GM18526 (cell line): ENCODE measurements around the gene HTR3A.

ENCODE experiments used
- POLR2A ChIP-seq: IDR thresholded peaks from 3 replicates; pipeline ENCODE4 v1.6.1; 2011; ENCODE audit not compliant: insufficient read length; ENCODE audit errors: extremely low read depth

HTR3A gene

DNA sequence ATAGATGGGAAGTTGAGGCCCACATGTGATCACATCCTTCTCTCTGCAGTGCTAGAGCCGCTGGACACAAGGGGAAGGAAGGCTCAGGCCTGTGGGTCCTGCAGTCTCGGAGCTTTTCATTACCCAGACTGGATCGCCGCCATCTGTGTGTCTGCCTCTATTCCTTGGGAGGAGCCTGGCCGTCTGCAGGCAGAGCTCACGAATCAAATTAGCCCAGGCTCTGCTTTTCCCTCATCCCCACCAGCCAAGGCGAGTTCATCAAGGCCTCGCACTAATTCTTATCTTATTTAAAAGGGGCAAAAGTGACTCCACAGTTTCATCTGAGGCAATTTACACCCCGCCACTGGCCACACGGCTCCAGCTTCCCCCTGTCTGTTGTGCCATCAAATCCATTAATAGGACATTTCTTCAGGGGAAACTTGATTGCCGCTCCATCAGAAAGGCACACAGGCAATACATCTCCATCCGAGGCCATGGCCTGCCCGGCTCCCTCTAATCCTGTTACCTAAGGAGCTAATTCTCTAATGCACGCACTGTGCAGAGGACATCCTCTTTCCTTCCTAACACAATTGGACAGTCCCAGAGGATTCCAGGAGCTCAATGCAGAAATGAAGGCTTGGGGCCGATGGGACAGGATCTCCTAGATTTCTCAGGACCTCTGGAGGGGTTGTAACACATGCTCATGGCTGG is 3.3 kb upstream of the HTR3A start:
- TF ChIP-seq POLR2A: no peak

DNA sequence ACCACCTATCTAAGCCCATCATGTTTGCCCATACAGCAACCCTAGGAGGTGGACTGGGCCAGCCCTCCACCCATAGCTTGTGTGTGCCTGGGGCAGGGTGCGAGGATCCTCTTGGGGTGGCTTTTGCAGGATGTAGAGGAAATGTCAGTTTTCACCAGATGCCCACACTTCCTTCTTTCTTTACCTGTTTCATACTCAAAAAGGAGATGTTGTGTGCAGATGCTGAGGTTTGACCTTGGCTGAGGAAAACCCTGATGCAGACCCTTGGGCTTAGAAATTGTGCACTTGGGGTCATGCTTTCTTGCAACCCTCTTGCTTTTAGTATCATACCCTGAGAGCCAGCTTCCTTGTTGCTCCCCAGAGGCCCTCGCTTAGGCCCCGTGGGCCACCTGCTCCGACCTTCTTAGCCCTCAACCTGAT is 2.2 kb downstream of the HTR3A start:
- TF ChIP-seq POLR2A: no peak

DNA sequence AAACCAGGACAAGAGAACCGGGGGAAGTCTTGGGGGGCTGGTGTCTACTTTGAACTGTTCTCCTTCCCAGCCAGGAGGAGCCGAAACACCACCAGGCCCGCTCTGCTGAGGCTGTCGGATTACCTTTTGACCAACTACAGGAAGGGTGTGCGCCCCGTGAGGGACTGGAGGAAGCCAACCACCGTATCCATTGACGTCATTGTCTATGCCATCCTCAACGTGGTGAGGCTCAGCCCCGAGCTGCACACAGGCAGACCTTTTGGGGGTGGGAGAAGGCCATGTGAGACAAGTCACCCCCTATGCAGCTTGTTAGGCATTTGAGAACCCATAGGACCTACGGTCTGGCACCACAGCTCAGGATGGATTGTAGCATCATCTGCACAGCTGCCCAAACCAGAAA is 2.8 kb downstream of the HTR3A start:
- no peak for TF ChIP-seq POLR2A

DNA sequence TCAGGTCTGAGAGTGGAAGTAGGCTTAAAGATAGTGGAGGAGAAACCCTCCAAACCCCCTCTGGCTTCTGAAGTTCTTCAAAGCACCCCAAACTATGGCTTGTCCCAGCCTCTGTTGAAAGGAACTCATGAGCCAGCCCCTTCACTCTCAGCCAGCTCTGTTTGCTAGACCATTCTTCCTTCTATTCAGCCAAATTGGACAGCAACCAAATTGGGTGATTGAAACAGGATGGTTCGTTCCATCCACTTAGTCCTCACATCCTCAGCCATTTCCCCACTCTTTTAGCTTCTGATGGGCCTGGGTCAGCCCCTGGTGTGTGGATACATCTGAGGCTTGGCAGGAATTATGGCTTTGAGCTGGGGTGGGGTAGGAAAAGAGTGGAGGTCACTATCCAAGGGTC is 4.5 kb downstream of the HTR3A start:
- TF ChIP-seq POLR2A: no peak

DNA sequence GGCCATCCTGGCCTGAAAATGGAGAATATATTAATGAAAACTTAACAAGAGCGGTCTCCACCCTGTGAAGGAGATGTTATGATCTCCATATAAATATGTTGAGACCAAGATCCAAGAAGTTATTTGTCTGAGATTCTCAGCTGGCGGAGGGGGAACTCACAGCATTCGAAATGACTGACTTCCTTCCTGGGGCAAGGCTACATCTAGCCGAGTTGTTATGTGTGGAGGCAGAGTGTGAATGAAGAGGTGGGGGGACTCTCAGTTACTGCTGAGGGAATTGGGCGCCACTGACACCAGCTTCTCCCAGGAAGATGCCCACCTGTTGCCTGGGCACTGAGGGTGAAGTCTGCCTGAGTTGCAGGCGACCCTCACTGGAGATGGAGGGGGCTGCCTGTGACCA is 5.9 kb downstream of the HTR3A start:
- TF ChIP-seq POLR2A: no peak

DNA sequence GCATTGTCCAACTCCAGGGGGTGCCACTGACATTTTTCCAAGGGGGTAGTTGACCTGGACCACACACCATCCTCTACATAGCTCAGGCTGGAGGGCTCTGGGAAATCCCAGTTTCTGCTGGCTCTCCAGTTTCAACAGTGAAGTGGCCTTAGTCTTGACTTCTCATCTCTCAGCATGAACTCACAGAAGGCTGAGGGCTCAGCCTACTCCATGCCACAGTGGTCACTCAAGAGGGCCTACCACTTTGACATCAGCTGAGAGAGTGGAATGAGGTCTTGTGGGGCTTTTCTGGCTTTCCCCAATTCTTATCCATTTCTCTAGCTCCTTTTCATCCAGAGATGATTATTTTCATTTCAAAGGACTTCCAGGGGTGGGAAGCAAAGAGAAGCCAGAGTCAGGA is 7.4 kb downstream of the HTR3A start:
- no peak for TF ChIP-seq POLR2A

DNA sequence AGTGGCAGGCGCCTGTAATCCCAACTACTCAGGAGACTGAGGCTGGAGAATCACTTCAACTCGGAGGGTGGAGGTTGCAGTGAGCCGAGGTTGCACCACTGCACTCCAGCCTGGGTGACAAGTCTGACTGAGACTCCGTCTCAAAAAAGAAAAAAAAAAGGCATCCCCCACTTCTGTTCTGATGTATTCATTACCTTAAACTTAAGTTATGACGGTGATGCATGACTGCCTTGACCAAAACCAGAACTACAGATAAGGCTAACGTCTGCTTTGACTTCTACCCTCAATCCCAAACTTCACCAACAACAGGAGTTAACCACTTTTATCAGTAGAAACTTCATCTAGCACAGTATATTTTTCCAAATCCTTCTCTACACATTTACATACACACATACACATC is 9.9 kb downstream of the HTR3A start:
- no peak for TF ChIP-seq POLR2A

DNA sequence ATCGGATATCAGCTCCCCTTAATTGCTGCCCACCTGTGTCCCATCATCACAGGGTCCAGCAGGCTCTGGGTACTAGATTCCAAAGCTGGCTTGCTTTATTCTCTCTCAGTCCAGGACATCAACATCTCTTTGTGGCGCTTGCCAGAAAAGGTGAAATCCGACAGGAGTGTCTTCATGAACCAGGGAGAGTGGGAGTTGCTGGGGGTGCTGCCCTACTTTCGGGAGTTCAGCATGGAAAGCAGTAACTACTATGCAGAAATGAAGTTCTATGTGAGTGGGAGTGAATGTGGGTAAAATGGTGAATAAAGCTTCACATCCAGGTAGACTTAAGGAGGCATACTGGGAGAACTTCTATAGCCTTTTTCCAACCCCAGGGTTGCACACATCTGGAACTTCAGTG is 11.0 kb downstream of the HTR3A start:
- no peak for TF ChIP-seq POLR2A

DNA sequence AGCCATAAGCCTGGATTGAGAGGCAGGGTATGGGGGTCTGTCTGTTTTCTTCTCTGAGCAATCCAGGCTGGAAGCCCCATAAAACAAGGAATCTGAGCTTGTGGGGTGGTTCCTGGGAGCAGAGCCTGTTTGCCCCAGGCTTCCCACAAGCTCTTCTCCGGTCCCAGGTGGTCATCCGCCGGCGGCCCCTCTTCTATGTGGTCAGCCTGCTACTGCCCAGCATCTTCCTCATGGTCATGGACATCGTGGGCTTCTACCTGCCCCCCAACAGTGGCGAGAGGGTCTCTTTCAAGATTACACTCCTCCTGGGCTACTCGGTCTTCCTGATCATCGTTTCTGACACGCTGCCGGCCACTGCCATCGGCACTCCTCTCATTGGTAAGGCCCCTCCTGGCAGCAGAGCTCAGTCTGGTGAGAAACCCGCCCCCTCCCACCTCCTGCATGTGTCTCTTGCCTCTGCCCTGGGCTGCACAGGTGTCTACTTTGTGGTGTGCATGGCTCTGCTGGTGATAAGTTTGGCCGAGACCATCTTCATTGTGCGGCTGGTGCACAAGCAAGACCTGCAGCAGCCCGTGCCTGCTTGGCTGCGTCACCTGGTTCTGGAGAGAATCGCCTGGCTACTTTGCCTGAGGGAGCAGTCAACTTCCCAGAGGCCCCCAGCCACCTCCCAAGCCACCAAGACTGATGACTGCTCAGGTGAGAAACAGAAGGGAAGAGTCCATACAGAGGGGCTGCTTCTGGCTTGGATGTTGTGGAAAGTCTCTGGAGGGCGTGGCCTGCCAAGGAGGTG is 11.6 kb downstream of the HTR3A start:
- TF ChIP-seq POLR2A: no peak

DNA sequence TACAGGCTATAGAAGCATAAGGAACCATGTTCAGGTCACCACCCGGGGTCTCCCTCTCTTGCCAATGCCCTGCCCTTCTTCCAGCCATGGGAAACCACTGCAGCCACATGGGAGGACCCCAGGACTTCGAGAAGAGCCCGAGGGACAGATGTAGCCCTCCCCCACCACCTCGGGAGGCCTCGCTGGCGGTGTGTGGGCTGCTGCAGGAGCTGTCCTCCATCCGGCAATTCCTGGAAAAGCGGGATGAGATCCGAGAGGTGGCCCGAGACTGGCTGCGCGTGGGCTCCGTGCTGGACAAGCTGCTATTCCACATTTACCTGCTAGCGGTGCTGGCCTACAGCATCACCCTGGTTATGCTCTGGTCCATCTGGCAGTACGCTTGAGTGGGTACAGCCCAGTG is 14.5 kb downstream of the HTR3A start:
- TF ChIP-seq POLR2A: no peak

DNA sequence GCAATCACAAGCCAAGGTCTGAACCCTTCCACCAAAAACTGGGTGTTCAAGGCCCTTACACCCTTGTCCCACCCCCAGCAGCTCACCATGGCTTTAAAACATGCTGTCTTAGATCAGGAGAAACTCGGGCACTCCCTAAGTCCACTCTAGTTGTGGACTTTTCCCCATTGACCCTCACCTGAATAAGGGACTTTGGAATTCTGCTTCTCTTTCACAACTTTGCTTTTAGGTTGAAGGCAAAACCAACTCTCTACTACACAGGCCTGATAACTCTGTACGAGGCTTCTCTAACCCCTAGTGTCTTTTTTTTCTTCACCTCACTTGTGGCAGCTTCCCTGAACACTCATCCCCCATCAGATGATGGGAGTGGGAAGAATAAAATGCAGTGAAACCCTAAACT is 15.0 kb downstream of the HTR3A start:
- TF ChIP-seq POLR2A: no peak

DNA sequence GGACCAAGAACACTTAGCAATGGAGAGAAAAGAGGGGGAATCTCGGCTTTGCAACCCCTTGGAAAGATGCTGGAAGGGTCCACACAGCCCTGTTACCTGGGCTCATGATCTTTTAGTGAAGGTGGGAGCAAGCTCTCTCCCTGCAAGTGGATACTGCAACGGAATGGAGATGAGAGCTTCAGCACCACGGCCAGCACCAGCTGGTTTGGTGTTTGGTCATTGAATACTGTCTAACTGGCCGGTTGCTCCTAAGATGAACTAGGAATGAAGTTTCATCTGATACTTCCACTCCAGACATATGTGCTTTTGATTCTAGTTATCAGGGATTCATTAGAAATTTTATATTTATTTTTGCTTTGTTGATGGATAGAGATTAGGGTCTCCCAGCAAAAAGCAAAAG is 16.3 kb downstream of the HTR3A start:
- TF ChIP-seq POLR2A: no peak

DNA sequence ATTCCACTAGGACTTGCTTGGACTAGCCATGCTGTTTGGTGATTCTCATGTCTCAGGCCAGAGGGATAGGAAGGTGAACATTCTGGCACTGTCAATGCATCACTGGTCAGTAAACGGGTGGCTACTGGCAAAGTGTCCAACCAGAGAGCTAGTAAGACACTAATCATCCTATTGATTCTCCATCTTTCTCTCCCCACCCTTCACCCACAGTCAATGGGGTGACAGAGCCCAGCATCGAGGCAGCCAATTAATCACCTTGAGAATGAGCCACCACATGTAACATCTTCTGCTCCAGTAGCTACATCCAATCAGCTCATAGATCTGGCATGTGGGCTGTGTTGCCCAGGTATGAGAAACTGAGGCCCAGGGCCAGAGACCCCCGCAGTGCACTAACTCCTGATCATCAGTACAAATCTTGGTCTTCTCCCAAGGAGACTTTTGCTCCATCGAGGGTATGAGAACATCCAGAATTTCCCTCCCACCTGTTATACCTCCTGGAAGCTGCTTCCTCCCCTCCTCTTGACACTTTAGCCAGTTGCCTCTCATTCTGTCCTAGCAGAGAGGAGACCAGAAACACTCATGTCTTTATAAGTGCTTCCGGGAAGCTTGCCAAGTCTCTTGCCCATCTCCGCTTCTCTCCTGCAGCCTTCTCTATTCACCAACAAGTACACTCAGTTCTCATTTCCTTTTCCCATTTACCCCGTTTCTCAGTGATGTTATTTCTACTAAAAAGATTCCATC is 17.0 kb downstream of the HTR3A start:
- TF ChIP-seq POLR2A: no peak

DNA sequence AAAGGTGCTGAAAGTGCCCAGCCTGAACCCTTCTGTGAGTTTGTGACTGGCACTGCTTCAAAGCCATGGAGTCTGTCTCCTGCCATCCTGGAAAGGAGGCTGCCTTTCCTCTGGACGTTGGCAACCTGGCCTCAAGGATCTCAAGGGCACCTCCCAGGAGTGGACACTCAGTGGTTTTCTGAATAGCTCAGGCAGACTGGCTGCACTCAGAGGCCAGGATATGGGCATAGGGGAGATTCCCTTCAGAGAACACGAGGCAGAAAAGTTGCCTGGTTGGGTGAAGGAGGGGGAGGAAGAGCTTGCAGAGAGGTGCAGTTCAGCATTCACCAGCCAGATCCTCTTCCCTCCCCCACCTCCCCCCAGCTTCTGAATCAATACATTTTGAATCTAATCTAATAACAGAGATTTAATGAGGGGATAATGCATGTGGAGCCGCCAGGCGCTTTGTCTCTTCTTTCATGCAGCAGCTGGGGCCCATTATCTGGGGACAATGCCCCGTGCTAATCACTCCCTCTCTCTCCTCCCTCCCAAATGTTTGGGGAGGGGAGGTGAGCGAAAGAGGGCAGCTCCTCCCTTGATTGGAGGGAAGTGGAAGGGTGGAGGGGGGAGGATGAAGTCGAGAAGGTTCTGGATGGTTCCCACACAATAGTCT is 17.7 kb downstream of the HTR3A start:
- no peak for TF ChIP-seq POLR2A

DNA sequence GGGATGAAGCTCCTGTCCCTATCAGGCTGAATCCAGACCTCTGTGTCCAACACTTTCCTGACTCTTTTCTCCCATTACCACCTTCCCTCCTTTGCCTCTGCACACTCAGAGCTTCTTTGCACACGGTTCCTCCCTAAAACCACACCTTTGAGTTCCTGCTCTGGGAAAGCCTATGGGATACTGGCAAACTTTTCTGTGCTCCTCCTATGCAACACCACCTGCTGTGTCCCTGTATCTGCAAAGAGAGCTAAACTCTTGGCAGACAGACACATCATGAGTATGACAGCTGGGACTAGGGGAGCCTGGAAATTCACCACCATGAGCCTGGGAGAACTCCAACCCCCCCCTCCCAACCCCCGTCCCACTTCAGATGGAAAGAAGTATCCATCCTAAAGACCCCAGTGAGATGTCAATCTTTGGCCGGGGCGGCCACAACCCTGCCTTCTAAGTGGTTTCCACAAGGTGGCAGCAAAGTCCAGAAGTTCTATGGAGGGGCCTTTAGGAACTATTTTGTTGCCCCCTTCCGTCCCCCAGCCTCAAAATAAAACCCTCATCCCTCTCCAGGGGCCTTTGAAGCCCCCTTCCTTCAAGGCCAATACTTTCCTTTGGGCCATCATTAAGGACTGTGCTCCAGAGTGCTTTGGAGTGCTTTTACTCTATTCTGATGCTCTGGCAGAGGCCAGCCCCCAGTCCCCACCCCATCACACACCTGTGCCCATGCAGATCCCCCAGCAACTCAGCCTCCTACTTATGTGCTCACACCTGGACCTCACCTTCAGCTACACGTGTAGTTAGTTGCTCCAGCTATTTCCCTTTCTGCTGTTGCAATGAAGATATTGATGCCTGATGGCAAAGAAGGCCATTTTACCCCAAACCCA is 19.4 kb downstream of the HTR3A start:
- TF ChIP-seq POLR2A: no peak
